Fibroblast of skin of left quadriceps (primary cell): ENCODE results near the gene BCL11B.

ENCODE experiments used
- DNase-seq, 2 experiments: peaks; one replicate each; pipeline ENCODE4 v3.0.0-alpha.2; 2013; ENCODE audit warnings: low read depth in 2 of 2

The BCL11B gene

GRCh38 chr14:99287269-99287942, 15.4 kb upstream of the BCL11B start:
- no peak for DNase-seq

GRCh38 chr14:99286761-99287160, 14.8 kb upstream of the BCL11B start:
- no peak for DNase-seq

- DNase-seq: no peak
These were observed 12.4 kb upstream of the BCL11B start for GRCh38 chr14:99284254-99285004.

- DNase-seq: no peak
These were observed 10.5 kb upstream of the BCL11B start for GRCh38 chr14:99282261-99283050.

GRCh38 chr14:99281396-99281795, 9.4 kb upstream of the BCL11B start:
- no peak for DNase-seq

GRCh38 chr14:99280852-99281251, 8.9 kb upstream of the BCL11B start:
- no peak for DNase-seq

- DNase-seq: no peak
These were observed 8.2 kb upstream of the BCL11B start for GRCh38 chr14:99280066-99280731.

- DNase-seq: no peak
These were observed 6.8 kb upstream of the BCL11B start for GRCh38 chr14:99278836-99279235.

GRCh38 chr14:99277530-99277929, 5.5 kb upstream of the BCL11B start:
- DNase-seq: no peak

- DNase-seq: no peak
These were observed 4.5 kb upstream of the BCL11B start for GRCh38 chr14:99276482-99276881.

GRCh38 chr14:99275222-99275584, 3.2 kb upstream of the BCL11B start:
- DNase-seq: no peak

GRCh38 chr14:99274346-99275221, 2.6 kb upstream of the BCL11B start:
- peak; percentile 91 for DNase-seq

- no peak for DNase-seq
These were observed 1.9 kb upstream of the BCL11B start for GRCh38 chr14:99273766-99274345.

- DNase-seq: no peak
These were observed 1.1 kb upstream of the BCL11B start for GRCh38 chr14:99272899-99273765.

- no peak for DNase-seq
These were observed 568 bp upstream of the BCL11B start for GRCh38 chr14:99272632-99272898.

- DNase-seq: no peak
These were observed 616 bp downstream of the BCL11B start for GRCh38 chr14:99271221-99271941.

- DNase-seq: no peak
These were observed 1.4 kb downstream of the BCL11B start for GRCh38 chr14:99270458-99271220.

GRCh38 chr14:99268810-99269707, 2.9 kb downstream of the BCL11B start:
- no peak for DNase-seq
